Measurements from ENCODE around the gene DAP.

DAP gene

GRCh38 chr5:10688651-10689171 is 72.3 kb downstream of the DAP start:
- no peak for DNase-seq

GRCh38 chr5:10686890-10687289 is 74.1 kb downstream of the DAP start:
- no peak for DNase-seq

- no peak for DNase-seq
These were observed 75.9 kb downstream of the DAP start for GRCh38 chr5:10685115-10685521.

- DNase-seq = peak in 1 of 2 experiments; percentile 36
These were observed 76.5 kb downstream of the DAP start for GRCh38 chr5:10684303-10685086.

DNA sequence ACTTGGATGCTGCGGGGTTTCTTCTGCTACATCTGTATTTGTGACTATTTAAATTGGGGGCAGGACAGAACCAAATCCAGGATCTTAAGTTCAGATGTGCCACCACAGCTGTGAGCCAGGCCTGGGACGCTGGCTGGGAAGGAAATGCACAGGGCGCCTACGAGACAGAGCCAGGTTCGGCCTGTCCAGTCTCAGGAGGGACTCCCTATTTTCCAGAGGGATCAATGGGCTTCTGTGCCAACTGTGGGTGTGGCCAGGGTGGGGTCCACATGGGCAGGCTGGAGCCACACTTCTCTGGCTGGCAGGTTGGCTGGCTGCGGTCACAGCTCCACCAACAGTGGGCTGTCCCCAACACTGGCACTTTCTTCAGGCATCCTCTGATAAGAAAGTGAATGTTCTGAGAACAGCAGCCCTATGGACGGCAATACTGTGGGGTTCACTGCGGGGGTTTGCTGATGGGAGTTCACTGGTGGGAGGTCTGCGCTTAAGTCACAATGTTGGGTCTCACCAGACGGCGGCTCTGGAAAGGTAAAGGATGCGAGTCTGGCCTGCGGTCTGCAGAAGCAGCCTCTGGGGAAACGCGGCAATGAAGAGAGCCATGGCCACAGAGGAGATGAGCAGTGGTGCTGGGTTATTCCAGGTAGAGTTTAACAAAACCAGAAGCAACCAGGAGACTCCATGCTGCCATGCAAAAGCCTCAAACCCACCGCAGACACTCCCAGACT is 78.1 kb downstream of the DAP start:
- DNase-seq = no peak

DNA sequence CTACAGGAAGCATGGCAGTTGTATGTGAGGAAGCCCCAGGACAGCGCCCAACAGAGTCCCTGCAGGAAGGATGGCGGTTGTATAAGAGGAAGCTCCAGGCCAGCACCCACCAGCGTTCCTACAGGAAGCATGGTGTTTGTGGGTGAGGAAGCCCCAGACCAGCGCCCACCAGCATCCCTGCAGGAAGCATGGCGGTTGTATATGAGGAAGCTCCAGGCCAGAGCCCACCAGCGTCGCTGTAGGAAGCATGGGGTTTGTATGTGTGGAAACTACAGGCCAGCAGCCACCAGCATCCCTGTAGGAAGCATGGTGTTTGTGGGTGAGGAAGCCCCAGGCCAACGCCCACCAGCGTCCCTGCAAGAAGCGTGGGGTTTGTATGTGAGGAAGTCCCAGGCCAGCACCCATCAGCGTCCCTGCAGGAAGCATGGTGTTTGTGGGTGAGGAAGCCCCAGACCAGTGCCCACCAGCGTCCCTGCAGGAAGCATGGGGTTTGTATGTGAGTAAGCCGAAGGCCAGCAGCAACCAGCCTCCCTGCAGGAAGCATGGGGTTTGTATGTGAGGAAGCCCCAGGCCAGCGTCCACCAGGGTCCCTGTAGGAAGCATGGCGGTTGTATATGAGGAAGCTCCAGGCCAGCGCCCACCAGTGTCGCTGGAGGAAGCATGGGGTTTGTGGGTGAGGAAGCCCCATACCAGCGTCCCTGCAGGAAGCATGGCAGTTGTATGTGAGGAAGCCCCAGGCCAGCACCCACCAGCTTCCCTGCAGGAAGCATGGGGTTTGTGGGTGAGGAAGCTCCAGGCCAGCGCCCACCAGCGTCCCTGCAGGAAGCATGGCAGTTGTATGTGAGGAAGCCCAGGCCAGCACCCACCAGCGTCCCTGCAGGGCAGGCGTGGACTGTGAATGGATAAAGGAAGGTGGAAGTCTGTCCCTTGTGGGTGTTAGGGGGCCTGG is 79.0 kb downstream of the DAP start:
- no peak for DNase-seq

DNA sequence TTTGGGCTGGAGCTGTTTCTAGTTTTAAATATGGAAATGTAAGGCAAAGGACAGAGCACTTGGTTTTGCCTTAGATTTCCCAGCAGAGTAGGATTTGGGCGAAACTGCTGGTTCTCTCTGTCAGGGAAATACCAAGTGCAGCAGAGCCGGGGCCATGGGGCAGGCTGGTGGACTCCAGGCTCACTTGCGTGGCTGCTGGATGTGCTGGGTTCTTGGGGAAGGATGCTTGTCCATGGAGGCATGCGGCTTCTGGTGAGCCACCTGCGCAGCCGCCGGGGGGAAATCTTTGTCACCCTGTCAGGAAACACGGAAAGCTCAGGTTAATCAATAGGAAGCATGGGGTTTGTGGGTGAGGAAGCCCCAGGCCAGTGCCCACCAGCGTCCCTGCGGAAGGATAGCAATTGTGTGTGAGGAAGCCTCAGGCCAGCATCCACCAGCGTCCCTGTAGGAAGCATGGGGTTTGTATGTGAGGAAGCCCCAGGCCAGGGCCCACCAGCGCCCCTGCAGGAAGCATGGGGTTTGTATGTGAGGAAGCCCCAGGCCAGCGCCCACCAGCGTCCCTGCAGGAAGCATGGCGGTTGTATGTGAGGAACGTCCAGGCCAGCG is 80.1 kb downstream of the DAP start:
- no peak for DNase-seq

DNA sequence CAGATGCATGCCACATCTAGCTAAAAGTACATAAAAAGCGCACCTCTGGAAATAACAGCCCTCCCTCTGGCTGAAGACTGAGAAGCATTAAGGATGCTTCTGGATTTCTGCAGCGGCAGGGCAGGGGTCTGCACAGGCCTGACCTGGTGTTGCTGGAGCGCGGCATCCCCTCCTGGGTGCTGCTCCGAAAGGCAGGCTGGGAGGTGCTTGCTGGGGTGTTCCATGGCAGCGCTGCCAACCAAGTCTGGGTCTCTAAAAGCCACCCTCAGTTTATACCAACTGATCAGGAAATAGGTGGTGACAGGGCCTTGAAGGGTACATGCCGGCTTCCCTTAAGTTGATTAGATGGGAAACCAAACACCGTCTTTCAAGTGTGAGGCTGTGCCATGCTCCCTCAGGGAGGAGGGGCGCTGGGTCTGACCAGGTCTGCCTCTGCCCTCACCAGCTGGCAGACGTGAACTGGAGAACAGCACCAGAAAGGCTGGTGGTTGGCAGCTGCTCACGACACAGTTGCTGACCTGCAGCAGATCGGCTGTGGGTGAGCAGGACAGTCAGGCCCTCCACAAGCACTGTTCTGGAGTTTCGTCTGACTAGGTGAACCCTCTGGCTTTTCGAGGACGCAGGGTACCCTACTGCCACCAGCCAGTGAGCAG is 81.6 kb downstream of the DAP start:
- peak; percentile 52 to 91 for DNase-seq

DNA sequence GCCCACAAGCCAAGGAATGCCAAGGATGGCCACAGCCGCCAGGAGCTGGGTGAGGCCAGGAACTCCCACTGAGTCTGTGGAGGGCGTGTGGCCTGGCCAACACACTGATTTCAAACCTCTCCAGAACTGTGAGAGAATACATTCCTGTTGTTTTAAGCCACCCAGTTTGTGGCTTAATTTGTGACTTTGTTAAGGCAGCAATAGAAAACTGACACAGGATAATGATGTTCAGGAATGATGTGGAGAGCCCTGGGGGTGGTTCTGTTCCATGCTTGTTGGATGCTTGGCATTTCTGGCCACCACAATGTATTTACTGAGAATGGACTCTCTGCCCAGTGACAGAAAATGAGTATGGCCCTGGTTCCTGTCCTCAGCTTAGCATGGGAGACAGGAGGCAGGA is 82.8 kb downstream of the DAP start:
- DNase-seq = no peak

- DNase-seq = no peak
These were observed 83.5 kb downstream of the DAP start for GRCh38 chr5:10677533-10677932.

- DNase-seq = no peak
These were observed 84.1 kb downstream of the DAP start for GRCh38 chr5:10676946-10677345.

GRCh38 chr5:10676224-10676623 is 84.8 kb downstream of the DAP start:
- DNase-seq = peak; percentile 69 to 88

DNA sequence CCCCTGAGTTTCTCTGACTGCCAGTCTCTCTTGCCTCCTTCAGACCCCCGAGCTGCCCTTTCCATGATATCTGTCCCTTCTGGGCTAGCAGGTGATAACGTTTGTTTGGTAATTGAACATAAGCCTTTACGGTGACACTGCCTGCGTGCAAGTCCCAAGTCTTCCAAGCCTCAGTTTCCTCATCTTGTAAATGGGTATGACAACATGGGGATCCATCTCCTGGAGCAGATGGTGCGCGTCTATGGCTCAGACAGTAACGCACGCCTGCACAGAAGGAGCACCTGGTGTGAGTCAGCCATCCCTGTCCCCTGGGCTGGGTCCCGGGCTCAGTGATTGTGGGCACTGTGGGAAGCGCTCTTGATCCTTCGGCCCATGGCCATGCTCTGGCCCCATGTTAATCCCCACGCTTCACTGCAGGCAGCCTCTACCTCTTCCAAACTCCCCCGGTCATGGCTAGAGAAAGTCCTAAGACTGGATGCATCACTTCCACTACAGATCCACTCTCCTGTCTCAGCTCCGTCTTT is 85.8 kb downstream of the DAP start:
- peak in 1 of 2 experiments; percentile 28 for DNase-seq

GRCh38 chr5:10674582-10674981 is 86.5 kb downstream of the DAP start:
- DNase-seq = peak; percentile 52 to 89

DNA sequence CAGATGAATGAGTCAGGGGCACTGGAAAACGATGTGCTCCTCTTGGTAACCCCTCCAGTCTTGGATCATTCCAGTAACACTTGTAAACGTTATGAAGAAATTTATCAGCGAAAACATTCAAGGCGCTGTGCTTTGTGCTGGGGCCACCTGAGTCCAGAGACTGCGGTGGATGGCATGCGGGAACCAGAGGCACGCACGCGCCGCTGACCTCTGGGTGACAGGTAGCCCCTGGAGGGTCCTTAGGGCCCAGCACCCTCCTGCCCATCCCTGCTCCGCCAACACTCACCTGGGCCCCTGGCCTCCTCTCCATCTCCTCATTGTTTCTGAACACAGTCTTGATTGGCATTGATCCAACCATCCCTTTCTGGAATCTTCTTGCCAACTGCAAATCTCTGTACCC is 86.9 kb downstream of the DAP start:
- no peak for DNase-seq

DNA sequence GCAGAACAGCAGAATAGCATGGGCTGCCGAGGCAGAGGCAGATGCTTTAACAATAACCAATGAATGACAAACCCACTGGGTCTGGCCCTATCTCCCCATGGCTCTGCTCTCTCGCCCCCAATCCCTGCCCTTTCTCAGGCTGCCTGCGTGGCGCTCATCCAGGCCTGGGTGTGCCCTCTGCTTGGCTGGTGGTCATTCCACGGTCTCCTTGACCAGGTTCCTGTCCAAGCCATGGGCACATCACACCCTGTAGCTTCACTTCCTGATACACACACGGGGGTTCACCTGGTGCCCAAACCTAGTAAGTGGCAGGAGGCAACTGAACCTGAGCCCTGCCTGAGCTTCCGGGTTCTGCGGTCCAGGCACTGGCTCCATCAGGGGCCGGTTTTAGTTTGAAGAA is 87.6 kb downstream of the DAP start:
- DNase-seq = no peak

DNA sequence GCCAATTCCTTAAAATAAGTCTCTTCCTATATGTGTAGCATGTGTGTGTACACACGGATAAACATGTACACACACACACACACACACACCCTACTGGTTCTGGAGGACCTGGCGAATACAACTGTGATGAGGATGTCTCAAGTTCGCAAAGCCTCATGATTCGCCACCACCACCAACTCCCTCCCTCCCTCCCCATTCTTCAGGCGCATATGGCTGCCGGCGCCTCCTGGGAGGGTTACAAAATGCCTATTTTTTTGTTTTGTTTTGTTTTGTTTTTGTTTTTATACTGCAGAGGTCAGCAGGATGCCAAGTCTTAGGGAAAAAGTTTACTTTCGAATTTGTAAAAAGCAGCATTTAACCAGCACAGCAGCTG is 88.0 kb downstream of the DAP start:
- DNase-seq = no peak

DNA sequence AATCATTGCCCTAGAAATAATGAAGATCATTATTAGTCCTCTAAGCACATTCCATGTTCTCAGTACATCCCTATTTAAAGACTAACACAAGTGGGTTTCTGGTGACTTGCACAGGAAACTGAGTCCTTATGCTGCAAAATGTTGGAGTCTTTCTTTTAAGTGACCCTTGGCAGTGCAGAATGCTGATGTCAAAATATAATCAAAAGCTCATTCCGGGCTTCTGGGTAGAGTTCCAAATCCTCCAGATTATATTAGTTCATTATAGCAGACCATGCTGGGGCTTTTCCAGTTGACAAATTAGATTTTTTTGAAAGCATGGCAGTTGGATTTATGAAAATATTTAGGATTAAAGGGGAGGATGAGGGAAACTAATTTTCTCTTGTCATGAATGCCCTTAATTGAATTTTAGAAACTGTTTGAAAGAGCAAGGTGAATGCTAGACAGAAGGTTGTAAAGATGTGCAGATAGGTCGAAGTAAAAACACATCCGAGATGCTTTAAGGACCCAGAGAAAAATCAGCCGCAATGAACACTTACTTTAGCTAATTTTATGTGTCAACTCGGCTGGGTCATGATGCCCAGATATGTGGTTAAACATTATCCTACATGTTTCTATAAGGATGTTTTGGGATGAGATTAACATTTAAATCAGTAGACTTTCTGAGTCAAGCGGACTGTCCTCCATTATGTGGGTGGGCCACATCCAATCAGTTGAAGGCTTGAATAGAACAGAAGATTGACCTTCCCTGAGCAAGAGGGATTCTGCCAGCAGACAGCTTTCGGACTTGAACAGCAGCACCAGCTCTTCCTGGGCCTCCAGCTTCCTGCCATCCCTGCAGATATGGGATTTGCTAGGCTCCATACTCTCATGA is 88.7 kb downstream of the DAP start:
- DNase-seq = no peak

- no peak for DNase-seq
These were observed 89.7 kb downstream of the DAP start for GRCh38 chr5:10671041-10672008.

DNA sequence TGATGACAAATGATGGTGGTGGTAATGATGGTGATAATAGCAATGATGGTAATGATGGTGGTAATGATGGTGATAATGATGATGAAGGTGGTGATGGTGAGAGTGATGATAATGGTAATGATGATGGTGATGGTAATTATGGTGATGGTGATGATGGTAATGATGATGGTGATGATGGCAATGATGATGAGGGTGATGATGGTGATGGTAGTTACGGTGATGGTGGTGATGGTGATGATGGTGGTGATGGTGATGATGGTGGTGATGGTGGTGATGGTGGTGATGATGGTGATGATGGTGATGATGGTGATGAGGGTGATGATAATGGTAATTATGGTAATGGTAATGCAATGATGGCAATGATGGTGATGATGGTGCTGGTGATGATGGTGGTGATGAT is 91.1 kb downstream of the DAP start:
- no peak for DNase-seq

All from NCI-H524 (cell line).